Brain pericyte (primary cell): ENCODE results near the gene LRRFIP1.
A peak's percentile ranks its signal among the peaks of the same experiment; 100 is the strongest.
"Not testable (repeated sequence)": the region's sequence is repeated elsewhere in the genome, so short reads cannot be mapped to it uniquely, and the experiment has no call there.

ENCODE experiments used
- DNase-seq: peaks from one replicate; pipeline ENCODE4 v3.0.0-alpha.2; 2012; ENCODE audit warnings: low read depth, low spot score

LRRFIP1 gene

DNA sequence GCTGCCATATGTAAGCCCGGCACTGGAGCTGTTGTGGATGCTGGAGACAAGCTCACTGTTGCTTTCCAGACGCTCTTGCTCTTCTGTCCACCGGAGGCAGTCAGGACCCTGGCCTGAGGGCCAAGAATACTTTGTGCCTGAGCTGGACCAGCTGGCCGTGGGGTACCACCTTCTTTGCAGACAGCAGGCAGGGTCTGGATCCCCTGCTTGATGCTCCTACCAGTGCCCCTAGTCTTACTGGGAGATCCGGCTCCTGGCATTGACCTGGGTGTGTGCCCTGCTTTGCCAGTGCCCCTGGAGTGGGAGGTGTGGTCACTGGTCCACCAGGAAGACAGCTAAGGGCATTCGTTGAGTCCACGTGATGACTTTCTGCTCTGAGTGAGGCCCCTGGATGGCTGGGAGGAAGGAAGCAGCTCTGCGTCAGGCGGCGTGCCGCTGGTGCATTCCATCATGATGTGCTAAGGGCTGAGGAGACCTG lies 59.3 kb downstream of the LRRFIP1 start:
- DNase-seq: no peak

- no peak for DNase-seq
Measured at GRCh38 chr2:237688081-237688480, 60.7 kb downstream of the LRRFIP1 start.

DNA sequence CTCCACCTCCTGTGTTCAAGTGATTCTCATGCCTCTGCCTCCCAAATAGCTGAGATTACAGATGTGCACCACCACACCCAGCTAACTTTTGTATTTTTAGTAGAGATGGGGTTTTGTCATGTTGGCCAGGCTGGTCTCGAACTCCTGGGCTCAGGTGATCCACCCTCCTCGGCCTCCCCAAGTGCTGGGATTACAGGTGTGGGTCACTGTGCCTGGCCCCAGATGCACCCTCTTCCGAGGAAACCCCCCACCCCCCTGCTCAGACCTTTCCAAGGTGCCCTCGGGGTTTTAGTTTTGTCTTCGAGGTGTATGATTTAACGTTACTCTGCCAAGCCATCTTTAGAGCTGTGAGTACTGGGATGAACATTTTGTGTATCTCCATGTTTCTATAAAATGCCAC lies 61.2 kb downstream of the LRRFIP1 start:
- not testable (repeated sequence) for DNase-seq

GRCh38 chr2:237689336-237690131 lies 62.1 kb downstream of the LRRFIP1 start:
- no peak for DNase-seq

DNA sequence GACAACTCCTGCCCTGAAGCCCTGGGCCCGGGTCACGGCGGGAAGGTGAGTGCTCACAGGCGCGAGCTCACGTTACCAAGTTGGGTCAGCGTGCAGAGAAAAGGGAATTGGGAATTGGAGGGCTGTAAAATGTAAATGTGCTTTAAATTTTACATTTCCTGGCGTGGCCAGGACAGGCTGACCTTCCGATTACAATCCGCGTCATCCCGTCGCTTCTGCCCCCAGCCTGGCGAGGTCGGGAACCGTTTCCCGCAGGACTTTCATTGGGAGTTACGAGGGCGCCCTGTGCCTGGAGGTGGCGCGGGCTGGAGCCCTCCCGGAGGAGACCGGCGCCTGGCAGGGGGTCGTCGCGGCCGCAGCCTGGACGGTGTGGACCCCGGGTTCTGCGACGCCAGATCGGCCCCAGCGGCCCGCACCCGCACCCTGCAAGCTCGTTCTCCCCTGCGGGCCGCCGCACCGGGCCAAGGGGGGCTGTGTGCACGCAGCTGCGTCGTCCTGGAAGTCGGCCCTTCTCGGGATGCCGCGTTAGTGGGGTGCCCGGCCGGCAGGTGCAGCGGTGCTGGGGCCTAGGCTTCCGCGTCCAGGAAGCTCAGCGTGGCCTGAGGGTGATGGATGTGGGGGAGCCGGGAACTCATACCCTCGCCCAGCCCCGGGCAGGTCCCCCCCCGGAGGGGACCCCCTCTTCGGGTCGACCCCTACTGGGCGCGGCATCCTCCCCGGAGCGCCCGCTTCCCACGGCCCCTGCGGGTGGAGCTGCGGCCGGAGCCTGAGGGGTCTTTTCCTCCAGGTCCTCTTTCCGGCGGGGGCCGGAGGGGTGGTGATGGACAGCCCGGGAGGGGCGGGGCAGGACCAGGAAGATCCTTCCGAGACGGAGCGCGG lies 63.9 kb downstream of the LRRFIP1 start:
- no peak for DNase-seq

- no peak for DNase-seq
Measured at GRCh38 chr2:237691908-237692600, 64.7 kb downstream of the LRRFIP1 start.

DNA sequence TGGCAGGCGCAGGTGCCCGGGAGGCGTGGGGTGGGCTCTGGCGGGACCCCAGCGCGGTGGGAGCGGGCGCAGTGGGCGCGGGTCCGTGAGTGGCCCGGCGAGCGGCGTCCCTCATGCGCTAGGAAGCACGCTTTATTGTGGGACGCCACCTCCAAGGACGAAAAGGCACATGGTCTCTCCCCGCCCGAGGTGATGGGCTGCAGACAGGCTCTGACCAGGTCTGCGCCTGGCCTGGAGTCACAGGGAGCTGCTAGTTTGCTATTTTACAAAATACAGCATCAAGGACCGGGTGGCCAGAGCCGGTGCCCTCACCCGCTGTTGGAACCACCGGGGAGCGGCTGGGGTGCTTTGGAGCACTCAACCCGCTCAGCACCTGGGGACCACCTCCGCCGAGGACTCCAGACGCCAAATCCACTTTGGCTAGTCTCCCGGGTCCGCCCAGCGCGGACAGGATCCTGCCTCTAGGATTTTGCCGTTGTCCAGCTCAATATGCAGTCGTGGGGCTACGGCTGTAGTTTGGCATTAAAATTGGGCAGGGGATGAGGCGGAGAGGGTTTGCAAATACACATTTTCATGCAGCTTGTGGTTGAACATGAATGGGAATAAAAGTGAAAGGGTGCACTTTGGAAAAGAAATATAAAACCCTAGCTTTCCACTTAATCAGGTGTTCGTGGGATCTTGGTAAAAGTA lies 65.4 kb downstream of the LRRFIP1 start:
- DNase-seq: no peak

GRCh38 chr2:237693291-237693994 lies 66.1 kb downstream of the LRRFIP1 start:
- DNase-seq: no peak

- no peak for DNase-seq
Measured at GRCh38 chr2:237694415-237695194, 67.2 kb downstream of the LRRFIP1 start.

- peak; percentile 57 for DNase-seq
Measured at GRCh38 chr2:237695201-237695780, 67.9 kb downstream of the LRRFIP1 start.

DNA sequence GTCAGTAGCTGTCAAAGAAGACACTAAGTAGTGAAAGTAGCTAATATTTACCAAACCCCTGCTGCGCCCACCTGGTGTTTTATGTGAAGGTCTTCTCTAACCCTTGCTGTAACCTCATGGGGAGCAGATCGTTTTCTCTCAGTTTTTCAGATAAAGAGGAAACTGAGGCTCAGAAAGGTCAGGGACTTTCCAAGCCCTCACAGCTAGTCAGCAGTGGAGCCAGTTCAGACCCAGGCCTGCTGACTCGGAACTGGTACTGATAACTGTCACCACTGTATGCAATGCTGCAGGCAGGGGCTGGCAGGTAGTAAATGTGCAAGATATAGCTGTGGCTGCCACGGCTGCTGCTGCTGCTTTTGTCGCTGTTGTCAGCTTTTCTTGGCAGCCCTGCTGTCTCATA lies 69.1 kb downstream of the LRRFIP1 start:
- DNase-seq: no peak

DNA sequence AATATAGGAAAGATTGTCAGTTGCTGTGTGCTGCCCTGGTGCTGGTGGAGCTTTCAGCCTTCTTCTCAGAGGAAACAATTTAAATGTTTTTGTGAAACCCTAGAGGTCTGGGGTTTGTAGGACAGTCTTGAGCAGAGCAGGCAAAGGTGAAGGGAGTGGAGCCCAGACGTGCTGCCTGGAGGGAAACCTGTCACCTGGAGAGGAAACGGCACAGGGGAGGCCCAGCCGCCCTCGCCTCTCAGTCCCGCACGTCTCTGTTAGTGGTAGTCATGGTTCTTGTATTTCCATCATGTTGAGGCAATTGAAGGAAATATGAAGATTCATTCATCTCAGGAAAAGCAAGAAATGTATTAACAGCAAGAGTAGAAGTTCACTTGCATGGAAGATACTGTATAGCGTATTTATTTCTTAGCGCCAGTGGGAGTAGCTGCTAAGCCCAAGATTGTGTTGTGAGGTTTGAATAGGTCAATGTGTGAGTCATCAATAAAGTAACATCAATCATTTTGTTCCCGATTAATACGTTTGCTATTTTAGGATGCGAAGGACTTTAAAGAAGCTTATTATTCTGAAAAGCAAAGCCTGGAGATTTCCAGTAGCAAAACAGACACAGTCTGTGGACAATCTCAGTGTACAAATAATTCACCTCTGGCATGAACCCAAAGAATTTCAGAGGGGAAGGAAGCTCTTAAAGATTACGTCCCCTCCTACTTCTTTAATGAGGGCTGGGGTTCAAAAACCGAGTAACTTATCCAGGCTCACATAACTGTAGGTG lies 70.4 kb downstream of the LRRFIP1 start:
- DNase-seq: no peak

DNA sequence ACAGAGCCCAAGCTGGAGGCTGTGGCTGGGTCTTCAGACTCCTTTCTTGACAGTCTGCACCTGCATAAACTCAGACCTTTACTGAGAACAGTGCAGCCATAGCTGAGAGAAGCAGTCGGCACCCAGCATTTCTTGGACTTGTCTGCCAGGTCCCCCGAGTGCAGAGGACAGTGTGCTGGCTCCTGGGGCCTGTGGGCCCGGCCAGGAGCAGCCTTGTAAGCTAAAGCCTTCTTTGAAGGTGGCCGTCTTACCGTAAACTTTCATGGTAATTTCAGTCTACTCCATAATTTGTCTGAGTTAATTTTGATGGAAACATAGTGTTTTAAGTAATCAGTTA lies 70.9 kb downstream of the LRRFIP1 start:
- DNase-seq: no peak

GRCh38 chr2:237699870-237700511 lies 72.6 kb downstream of the LRRFIP1 start:
- DNase-seq: no peak

DNA sequence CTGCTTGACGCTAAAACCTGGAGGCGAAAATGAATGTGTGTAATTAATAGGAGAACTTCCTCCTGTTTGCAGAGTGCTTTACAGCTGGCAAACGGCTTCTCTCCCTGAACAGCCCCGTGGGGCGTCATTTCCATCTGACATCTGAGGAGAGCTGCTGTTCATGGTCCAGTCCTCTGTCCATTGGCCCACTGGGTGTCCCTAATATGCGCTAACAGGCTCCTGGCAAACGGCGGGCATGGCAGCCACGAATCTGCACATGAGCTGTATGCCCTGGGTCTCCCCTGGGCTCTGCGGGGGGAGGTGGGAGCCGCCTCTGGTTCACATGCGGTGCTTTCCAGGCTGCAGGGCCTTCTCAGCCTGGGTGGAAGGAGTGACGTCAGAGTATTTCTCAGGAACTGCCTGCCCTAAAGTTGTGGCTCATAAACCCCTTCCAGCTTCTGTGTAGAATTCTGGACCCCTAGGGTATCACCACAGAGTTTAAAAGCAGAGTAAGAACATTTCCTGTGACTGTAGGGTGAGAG lies 73.2 kb downstream of the LRRFIP1 start:
- DNase-seq: peak; percentile 96

- no peak for DNase-seq
Measured at GRCh38 chr2:237701033-237701858, 73.9 kb downstream of the LRRFIP1 start.

GRCh38 chr2:237701859-237702390 lies 74.5 kb downstream of the LRRFIP1 start:
- no peak for DNase-seq
